ENCODE results near the gene CCL22. TPM values are rescaled to one million over a fixed set of nuclear protein-coding genes. Genes with fewer than 3 reads are reported as not detected.

The CCL22 gene
- total RNA-seq, 1 donor from 2014 or later, result not detected

DNA sequence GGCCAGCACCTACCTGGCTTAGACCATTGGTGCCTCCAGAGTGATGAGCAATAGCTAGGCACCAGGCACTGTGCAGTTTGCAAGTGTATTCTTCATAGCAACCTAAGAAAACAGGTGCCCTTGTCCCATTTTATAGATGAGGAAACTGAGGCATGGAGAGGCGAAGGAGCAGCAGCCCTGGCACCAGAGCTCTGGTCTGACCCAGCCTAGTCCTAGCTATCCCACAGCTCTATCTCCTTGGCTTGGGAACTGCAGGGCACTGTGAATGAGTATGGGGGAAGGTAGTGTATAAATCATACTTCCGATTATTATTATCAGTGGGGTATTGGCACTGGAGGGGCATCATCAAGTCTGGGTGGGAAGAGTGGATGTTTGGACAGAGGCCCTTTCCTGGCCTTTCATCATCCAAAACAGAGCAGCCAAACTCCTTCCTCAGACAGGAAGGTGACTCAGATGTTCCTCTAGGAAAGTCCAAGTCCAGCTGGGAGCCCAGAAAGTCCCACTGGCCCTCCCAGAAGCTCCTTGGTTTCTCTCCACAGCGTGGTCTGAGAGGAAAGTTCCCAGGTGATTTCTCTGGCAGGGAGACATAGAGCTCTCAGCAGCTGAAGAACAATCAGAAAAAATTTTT, 42.1 kb upstream of the CCL22 start:
- Mint-ChIP-seq H3K9me3 (ENCODE audit: low read depth) (no peaks in the 10 kb centered on the region), H3K36me3 (ENCODE audit: low read depth) (no peaks in the 10 kb centered on the region), H3K27ac (ENCODE audit: unreplicated experiment) (peak overlapping the region; percentile 99), H3K4me3 (ENCODE audit: unreplicated experiment) (no peak overlapping the region), H3K4me1 (ENCODE audit: low read depth) (peaks cover 55% of the 10 kb centered on the region), H3K27me3 (ENCODE audit: low read depth) (no peaks in the 10 kb centered on the region)
- no peak for DNase-seq (ENCODE audit: low spot score)
- TF ChIP-seq, protein P1, sequence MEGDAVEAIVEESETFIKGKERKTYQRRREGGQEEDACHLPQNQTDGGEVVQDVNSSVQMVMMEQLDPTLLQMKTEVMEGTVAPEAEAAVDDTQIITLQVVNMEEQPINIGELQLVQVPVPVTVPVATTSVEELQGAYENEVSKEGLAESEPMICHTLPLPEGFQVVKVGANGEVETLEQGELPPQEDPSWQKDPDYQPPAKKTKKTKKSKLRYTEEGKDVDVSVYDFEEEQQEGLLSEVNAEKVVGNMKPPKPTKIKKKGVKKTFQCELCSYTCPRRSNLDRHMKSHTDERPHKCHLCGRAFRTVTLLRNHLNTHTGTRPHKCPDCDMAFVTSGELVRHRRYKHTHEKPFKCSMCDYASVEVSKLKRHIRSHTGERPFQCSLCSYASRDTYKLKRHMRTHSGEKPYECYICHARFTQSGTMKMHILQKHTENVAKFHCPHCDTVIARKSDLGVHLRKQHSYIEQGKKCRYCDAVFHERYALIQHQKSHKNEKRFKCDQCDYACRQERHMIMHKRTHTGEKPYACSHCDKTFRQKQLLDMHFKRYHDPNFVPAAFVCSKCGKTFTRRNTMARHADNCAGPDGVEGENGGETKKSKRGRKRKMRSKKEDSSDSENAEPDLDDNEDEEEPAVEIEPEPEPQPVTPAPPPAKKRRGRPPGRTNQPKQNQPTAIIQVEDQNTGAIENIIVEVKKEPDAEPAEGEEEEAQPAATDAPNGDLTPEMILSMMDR (IDR thresholded peaks at IDR 0.05), result no peak

DNA sequence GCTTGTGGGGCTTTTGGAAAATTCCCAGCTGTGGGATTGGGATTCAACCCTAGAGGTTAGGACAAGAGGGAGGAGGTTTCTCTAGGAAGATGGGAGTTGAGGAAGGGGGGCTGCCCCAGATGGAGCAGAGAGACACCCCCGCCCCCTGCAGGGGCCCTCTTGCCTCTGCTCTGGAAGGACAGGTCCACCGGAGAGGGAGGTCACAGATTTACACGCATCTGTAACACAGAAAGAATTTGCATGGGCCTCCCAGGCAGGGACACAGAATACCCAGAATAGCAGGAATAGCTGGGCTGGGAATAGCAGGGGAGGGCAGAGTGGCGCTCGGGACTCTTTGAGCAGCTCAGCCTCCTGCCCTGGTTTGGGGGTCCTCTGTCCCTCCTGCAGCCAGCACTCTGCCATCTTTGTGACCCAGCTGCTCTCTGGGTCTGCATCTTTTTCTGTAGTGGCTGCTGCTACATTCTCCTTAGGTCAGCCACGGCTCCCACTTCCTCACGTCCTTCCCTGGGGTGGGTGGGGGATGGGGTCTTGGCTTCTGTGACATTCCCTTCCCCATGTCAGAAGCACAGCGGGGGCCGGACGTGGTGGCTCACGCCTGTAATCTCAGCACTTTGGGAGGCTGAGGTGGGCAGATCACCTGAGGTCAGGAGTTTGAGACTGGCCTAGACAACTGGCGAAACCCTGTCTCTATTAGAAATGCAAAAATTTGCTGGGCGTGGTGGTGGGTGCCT, 40.2 kb upstream of the CCL22 start:
- Mint-ChIP-seq H3K36me3 (ENCODE audit: low read depth) (no peaks in the 10 kb centered on the region), H3K9me3 (ENCODE audit: low read depth) (no peaks in the 10 kb centered on the region), H3K4me1 (ENCODE audit: low read depth) (peaks cover 55% of the 10 kb centered on the region), H3K27me3 (ENCODE audit: low read depth) (no peaks in the 10 kb centered on the region), H3K27ac (ENCODE audit: unreplicated experiment) (peak overlapping the region; percentile 99), H3K4me3 (ENCODE audit: unreplicated experiment) (peak overlapping the region; percentile 26)
- no peak for DNase-seq (ENCODE audit: low spot score)
- TF ChIP-seq, protein P1 (IDR thresholded peaks at IDR 0.05), result peak; percentile 52

DNA sequence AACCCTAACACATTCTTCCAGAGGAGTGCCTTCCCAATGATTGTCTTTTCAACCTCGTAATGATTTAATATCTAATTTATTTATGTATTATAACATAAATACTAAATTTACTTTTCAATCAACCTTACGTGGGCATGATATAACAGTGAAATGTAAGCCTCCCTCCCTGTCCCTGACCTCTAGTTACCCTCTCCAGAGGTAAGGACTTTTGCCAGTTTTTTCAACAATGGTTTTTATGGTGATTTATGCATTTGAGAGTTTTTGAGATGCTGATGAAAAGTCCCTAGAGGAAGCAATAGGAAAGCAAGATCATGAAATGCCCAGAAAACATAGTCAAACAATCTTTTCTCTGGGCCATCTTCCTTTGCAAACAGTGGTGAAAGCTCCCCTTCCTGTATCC, 38.9 kb upstream of the CCL22 start:
- Mint-ChIP-seq H3K27ac (ENCODE audit: unreplicated experiment) (no peak overlapping the region), H3K4me3 (ENCODE audit: unreplicated experiment) (no peak overlapping the region), H3K4me1 (ENCODE audit: low read depth) (peaks cover 45% of the 10 kb centered on the region), H3K36me3 (ENCODE audit: low read depth) (no peaks in the 10 kb centered on the region), H3K9me3 (ENCODE audit: low read depth) (no peaks in the 10 kb centered on the region), H3K27me3 (ENCODE audit: low read depth) (no peaks in the 10 kb centered on the region)
- no peak for DNase-seq (ENCODE audit: low spot score)
- TF ChIP-seq, protein P1 (IDR thresholded peaks at IDR 0.05), result no peak

DNA sequence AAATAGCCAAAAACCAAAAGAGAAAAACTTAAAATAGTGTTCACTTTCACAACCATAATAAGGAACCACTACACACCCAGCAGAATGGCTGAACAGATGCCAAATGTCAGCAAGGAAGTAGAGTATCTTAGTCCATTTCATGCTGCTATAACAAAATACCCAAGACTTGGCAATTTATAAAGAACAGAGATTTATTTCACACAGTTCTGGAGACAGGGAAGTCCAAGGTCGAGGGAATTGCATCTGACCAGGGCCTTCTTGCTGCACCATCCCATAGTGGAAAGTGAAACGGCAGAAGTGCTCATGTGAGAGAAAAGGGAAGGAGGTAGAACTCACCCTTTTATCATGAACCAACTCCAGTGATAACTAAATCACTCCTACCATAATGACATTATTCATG, 33.8 kb upstream of the CCL22 start:
- Mint-ChIP-seq H3K4me1 (ENCODE audit: low read depth) (peaks cover 9% of the 10 kb centered on the region), H3K4me3 (ENCODE audit: unreplicated experiment) (no peak overlapping the region), H3K27me3 (ENCODE audit: low read depth) (peaks cover 2% of the 10 kb centered on the region), H3K27ac (ENCODE audit: unreplicated experiment) (no peak overlapping the region), H3K36me3 (ENCODE audit: low read depth) (no peaks in the 10 kb centered on the region), H3K9me3 (ENCODE audit: low read depth) (peaks cover 4% of the 10 kb centered on the region)
- TF ChIP-seq, protein P1 (IDR thresholded peaks at IDR 0.05), result no peak
- no peak for DNase-seq (ENCODE audit: low spot score)

DNA sequence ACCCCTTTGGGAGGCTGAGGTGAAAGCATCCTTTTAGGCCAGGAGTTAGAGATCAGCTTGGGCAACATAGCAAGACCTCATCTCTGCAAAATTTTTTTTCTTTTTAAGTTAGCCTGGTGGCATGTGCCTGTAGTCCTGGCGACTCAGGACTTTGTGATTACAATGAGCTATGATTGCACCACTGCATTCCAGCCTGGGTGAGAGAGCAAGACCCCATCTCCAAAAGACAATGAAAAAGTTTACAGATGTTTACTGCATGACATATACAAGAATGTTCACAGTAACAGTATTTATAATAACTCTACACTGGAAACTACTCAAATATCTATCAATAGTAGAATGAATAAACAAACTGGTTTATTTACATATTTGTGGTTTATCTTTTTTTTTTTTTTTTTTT, 33.1 kb upstream of the CCL22 start:
- no peak overlapping the region for H3K27ac Mint-ChIP-seq (ENCODE audit: unreplicated experiment)
- no peak for DNase-seq (ENCODE audit: low spot score)
- H3K4me1 Mint-ChIP-seq (ENCODE audit: low read depth), result peaks cover 15% of the 10 kb centered on the region
- H3K4me3 Mint-ChIP-seq (ENCODE audit: unreplicated experiment), result no peak overlapping the region
- peaks cover 4% of the 10 kb centered on the region for H3K9me3 Mint-ChIP-seq (ENCODE audit: low read depth)
- H3K36me3 Mint-ChIP-seq (ENCODE audit: low read depth), result no peaks in the 10 kb centered on the region
- TF ChIP-seq, protein P1 (IDR thresholded peaks at IDR 0.05), result no peak
- peaks cover 2% of the 10 kb centered on the region for H3K27me3 Mint-ChIP-seq (ENCODE audit: low read depth)

All from chondrocyte (in vitro differentiated cells).